WERI-Rb-1 (cell line): ENCODE data around the gene GPHA2.

Experiments
- DNase-seq: peaks from one replicate; pipeline ENCODE4 v3.0.0-alpha.2; 2020
- H3K27ac ChIP-seq: fragments of 250-450 bp; sonication (Bioruptor Pico); 2 replicates; pipeline ENCODE4 v1.5.1; 2020; ENCODE audit warnings: mild to moderate bottlenecking, moderate library complexity
- H3K27me3 ChIP-seq: fragments of 250-450 bp; sonication (Bioruptor Pico); 2 replicates; pipeline ENCODE4 v1.5.1; 2021; ENCODE audit warnings: mild to moderate bottlenecking, low read depth, moderate library complexity; ENCODE audit not compliant: insufficient read depth, severe bottlenecking
- H3K36me3 ChIP-seq: fragments of 250-450 bp; sonication (Bioruptor Pico); 2 replicates; pipeline ENCODE4 v1.5.1; 2020; ENCODE audit warnings: mild to moderate bottlenecking, moderate library complexity
- H3K4me3 ChIP-seq: 2 replicates; pipeline ENCODE4 v1.5.1; 2011; ENCODE audit warnings: low read depth, mild to moderate bottlenecking, control low read depth, low read length
- H3K9me3 ChIP-seq: fragments of 250-450 bp; sonication (Bioruptor Pico); 2 replicates; pipeline ENCODE4 v1.5.1; 2021; ENCODE audit warnings: mild to moderate bottlenecking, moderate library complexity; ENCODE audit not compliant: severe bottlenecking
- TF ChIP-seq, protein P1 (sequence below): IDR thresholded peaks from 2 replicates; pipeline ENCODE4 v1.5.1; 2011; ENCODE audit warnings: low read depth, mild to moderate bottlenecking, control low read depth, inconsistent platforms, low read length

Gene GPHA2

DNA sequence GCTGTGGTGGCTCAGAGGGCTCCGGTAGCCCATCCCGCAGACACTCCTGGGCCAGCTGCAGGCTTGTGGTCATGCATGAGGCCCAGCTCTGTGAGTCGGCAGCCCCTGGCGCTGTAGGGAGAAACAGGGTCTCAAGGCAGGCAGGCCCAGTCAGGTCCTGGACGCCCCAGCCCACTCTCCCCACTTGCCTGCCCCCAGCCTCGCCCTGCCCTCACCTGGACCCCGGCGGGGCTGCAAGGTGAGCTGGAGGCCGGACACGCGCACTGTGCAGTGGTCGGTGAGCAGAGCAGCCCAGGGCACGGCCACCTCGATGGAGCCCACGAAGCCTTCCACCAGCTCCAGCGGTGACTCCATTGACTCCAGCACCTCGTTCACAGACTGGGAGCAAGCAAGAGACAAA lies 21.6 kb downstream of the GPHA2 start:
- Histone ChIP-seq H3K4me3 (no peak overlapping the region), H3K27me3 (no peaks in the 10 kb centered on the region), H3K27ac (no peak overlapping the region), H3K36me3 (peaks cover 43% of the 10 kb centered on the region), H3K9me3 (no peaks in the 10 kb centered on the region)
- TF ChIP-seq, protein P1, sequence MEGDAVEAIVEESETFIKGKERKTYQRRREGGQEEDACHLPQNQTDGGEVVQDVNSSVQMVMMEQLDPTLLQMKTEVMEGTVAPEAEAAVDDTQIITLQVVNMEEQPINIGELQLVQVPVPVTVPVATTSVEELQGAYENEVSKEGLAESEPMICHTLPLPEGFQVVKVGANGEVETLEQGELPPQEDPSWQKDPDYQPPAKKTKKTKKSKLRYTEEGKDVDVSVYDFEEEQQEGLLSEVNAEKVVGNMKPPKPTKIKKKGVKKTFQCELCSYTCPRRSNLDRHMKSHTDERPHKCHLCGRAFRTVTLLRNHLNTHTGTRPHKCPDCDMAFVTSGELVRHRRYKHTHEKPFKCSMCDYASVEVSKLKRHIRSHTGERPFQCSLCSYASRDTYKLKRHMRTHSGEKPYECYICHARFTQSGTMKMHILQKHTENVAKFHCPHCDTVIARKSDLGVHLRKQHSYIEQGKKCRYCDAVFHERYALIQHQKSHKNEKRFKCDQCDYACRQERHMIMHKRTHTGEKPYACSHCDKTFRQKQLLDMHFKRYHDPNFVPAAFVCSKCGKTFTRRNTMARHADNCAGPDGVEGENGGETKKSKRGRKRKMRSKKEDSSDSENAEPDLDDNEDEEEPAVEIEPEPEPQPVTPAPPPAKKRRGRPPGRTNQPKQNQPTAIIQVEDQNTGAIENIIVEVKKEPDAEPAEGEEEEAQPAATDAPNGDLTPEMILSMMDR, result no peak
- DNase-seq, result no peak

DNA sequence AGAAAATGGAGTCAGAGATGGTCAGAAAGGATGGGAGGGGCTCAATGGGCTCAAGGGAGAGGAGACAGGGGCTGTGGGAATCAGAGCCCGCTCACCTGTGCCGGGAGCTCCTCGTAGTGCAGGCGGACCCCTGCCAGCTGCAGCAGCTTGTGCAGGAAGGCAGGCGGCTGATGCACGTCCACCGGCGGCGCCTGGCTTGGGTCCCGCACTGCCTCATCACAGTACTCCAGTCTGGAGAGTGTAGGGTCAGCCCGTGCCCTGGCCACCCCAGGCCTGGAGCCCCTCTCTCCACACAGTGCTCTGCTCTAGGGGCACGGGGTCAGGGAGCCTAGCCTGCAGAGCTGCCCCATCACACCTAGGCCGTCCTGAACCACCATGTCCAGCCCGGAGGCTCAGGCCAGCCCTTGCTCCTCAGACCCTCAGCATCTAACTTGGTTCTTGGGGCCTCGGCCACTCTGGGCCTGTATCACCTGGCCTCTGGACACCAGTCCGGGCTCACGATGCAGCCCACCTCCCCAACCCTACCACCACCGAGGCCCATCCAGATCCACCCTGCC lies 22.4 kb downstream of the GPHA2 start:
- TF ChIP-seq, protein P1, result no peak
- Histone ChIP-seq H3K27ac (no peak overlapping the region), H3K27me3 (no peaks in the 10 kb centered on the region), H3K9me3 (no peaks in the 10 kb centered on the region), H3K4me3 (no peak overlapping the region), H3K36me3 (peaks cover 46% of the 10 kb centered on the region)
- DNase-seq, result no peak

DNA sequence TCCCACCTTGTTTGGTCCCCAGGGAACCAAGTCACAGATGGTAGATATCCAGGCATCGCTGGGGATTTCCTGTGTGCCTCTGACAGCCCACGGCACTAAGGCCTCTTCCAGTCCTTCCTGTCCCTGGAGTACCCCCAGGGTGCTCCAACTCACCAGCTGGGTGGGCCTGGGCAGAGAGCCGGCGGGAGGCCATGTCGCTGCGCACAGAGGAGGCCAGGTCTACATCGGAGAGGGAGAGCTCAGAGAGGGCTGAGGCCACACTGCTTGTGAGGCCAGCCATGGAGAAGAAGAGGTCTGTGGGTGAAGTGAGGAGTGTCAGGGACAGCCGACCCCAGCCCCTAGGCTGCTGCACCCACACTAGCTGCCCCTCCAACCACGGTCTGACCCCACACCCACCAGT lies 24.0 kb downstream of the GPHA2 start:
- peaks cover 53% of the 10 kb centered on the region for H3K36me3 ChIP-seq
- DNase-seq, result no peak
- TF ChIP-seq, protein P1, result no peak

DNA sequence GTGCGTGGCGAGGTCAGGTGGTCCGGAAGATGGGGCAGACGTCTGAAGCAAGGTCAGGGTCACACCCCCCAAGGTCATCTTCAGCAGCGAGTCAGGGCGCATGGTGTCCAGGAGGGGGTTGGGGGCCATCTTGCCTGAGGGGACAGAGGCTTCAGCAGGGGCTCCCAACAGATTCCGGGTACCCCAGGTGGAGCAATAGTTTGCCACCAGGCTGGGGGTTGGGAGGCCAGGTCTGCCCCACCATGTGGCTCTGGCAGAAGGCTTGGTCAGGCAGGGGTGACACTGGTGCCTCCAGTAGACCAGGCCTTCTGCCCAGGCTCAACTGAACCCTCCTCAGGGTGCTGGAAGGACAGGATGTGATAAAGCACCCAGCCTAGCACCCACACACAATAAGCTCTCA lies 24.6 kb downstream of the GPHA2 start:
- Histone ChIP-seq H3K27ac (no peak overlapping the region), H3K9me3 (no peaks in the 10 kb centered on the region), H3K36me3 (peaks cover 54% of the 10 kb centered on the region), H3K4me3 (no peak overlapping the region), H3K27me3 (no peaks in the 10 kb centered on the region)
- TF ChIP-seq, protein P1, result no peak
- DNase-seq, result no peak

More for the DNA sequence above, 24.0 kb downstream of the GPHA2 start:
- Histone ChIP-seq H3K27ac (no peak overlapping the region), H3K9me3 (no peaks in the 10 kb centered on the region), H3K4me3 (no peak overlapping the region), H3K27me3 (no peaks in the 10 kb centered on the region)

DNA sequence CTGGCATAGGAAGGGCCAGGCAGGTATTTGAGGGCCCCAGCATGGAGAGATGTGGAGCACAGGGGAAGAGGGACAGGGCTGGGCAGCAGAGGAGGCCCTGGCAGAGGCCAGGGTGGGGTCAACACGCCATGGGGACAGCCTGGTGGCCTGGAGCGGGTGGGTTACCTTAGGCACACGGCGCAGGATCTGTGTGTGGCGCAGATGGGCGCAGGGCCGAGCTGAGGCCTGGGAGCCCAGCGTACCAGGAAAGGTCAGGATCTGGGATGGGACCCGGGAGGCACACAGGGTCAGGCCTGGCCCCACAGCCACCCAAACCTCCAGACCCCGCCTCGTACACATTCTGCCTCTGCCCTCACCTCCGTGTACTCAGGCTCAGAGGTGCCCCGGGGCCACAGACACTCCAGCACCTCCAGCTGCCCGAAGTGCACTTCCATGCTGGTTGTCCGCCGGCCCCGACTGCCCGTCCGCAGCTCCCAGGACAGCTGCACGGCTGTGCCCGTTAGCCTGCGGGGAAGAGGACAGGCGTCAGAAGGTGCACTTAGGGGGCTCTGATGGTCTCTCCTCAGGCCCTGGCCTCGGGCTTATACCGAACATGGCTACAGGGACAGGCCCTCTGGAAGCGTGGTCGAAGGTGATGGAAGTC lies 25.1 kb downstream of the GPHA2 start:
- no peak for DNase-seq
- Histone ChIP-seq H3K36me3 (peaks cover 59% of the 10 kb centered on the region), H3K9me3 (no peaks in the 10 kb centered on the region), H3K27me3 (no peaks in the 10 kb centered on the region), H3K27ac (no peak overlapping the region), H3K4me3 (no peak overlapping the region)
- TF ChIP-seq, protein P1, result no peak
